ENCODE measurements around the gene DCUN1D1.
A peak's percentile ranks its signal among the peaks of the same experiment; 100 is the strongest.
"Not testable (repeated sequence)": the region's sequence is repeated elsewhere in the genome, so short reads cannot be mapped to it uniquely, and the experiment has no call there.

The DCUN1D1 gene

GRCh38 chr3:182980204-182981037, at the start of gene DCUN1D1:
Gene DCUN1D1 (minus strand): TSS chr3:182980538. CDS start chr3:182980489, 49 bp downstream.
- peak; percentile 68 to 88 for DNase-seq (ENCODE audit: low read depth in 2 of 2)

- no peak for DNase-seq (ENCODE audit: low read depth in 2 of 2)
Measured at GRCh38 chr3:183028416-183028815, 48.1 kb upstream of the DCUN1D1 start.

- DNase-seq (ENCODE audit: low read depth in 2 of 2), result no peak
Measured at GRCh38 chr3:183027276-183027675, 46.9 kb upstream of the DCUN1D1 start.

GRCh38 chr3:183022936-183023516, 42.7 kb upstream of the DCUN1D1 start:
- DNase-seq (ENCODE audit: low read depth in 2 of 2), result no peak

- no peak for DNase-seq (ENCODE audit: low read depth in 2 of 2)
Measured at GRCh38 chr3:183018421-183019192, 38.3 kb upstream of the DCUN1D1 start.

- DNase-seq (ENCODE audit: low read depth in 2 of 2), result no peak
Measured at GRCh38 chr3:183015185-183015584, 34.8 kb upstream of the DCUN1D1 start.

GRCh38 chr3:183013856-183014255, 33.5 kb upstream of the DCUN1D1 start:
- no peak for DNase-seq (ENCODE audit: low read depth in 2 of 2)

- DNase-seq (ENCODE audit: low read depth in 2 of 2), result no peak
Measured at GRCh38 chr3:183013074-183013473, 32.7 kb upstream of the DCUN1D1 start.

GRCh38 chr3:183008800-183009199, 28.5 kb upstream of the DCUN1D1 start:
- DNase-seq (ENCODE audit: low read depth in 2 of 2), result no peak

- no peak for DNase-seq (ENCODE audit: low read depth in 2 of 2)
Measured at GRCh38 chr3:183008303-183008702, 28.0 kb upstream of the DCUN1D1 start.

GRCh38 chr3:183006396-183007002, 26.2 kb upstream of the DCUN1D1 start:
- DNase-seq (ENCODE audit: low read depth in 2 of 2), result no peak

GRCh38 chr3:182999767-183000166, 19.4 kb upstream of the DCUN1D1 start:
- no peak for DNase-seq (ENCODE audit: low read depth in 2 of 2)

GRCh38 chr3:182993486-182994201, 13.3 kb upstream of the DCUN1D1 start:
- DNase-seq (ENCODE audit: low read depth in 2 of 2), result not testable (repeated sequence)

GRCh38 chr3:182989566-182989965, 9.2 kb upstream of the DCUN1D1 start:
- DNase-seq (ENCODE audit: low read depth in 2 of 2), result no peak

GRCh38 chr3:182986021-182986420, 5.7 kb upstream of the DCUN1D1 start:
- DNase-seq (ENCODE audit: low read depth in 2 of 2), result no peak

- no peak for DNase-seq (ENCODE audit: low read depth in 2 of 2)
Measured at GRCh38 chr3:182983876-182984275, 3.5 kb upstream of the DCUN1D1 start.

GRCh38 chr3:182981038-182981380, 671 bp upstream of the DCUN1D1 start:
- no peak for DNase-seq (ENCODE audit: low read depth in 2 of 2)

GRCh38 chr3:182979674-182980191, 605 bp downstream of the DCUN1D1 start:
- no peak for DNase-seq (ENCODE audit: low read depth in 2 of 2)

GRCh38 chr3:182979103-182979673, 1.1 kb downstream of the DCUN1D1 start:
- no peak for DNase-seq (ENCODE audit: low read depth in 2 of 2)

GRCh38 chr3:182978387-182978786, 2.0 kb downstream of the DCUN1D1 start:
- no peak for DNase-seq (ENCODE audit: low read depth in 2 of 2)

GRCh38 chr3:182973047-182973446, 7.3 kb downstream of the DCUN1D1 start:
- DNase-seq (ENCODE audit: low read depth in 2 of 2), result no peak
